Endodermal cell (in vitro differentiated cells): ENCODE measurements around the gene HMCN2. TPM values are rescaled to one million over a fixed set of nuclear protein-coding genes. Genes with fewer than 3 reads are reported as not detected.

ENCODE experiments used
- DNase-seq: peaks from one replicate; pipeline ENCODE4 v3.0.0-alpha.2; 2017
- H3K27ac ChIP-seq: 2 replicates; pipeline ENCODE4 v1.5.1; 2013; ENCODE audit warnings: mild to moderate bottlenecking, low read depth, low read length, moderate library complexity
- H3K27me3 ChIP-seq: 2 replicates; pipeline ENCODE4 v1.6.1; 2013; ENCODE audit warnings: mild to moderate bottlenecking, low read length, moderate library complexity; ENCODE audit not compliant: insufficient read depth, control insufficient read depth, poor library complexity, severe bottlenecking
- H3K36me3 ChIP-seq: 2 replicates; pipeline ENCODE4 v1.7.0; 2013; ENCODE audit warnings: mild to moderate bottlenecking, low read length, moderate library complexity; ENCODE audit not compliant: control insufficient read depth, insufficient read depth
- H3K4me1 ChIP-seq: one replicate; pipeline ENCODE4 v1.7.0; 2013; ENCODE audit warnings: low read length; ENCODE audit not compliant: control insufficient read depth, insufficient read depth
- H3K4me3 ChIP-seq: 2 replicates; pipeline ENCODE4 v1.5.1; 2013; ENCODE audit warnings: mild to moderate bottlenecking, low read length, moderate library complexity
- H3K9ac ChIP-seq: 2 replicates; pipeline ENCODE4 v1.6.1; 2013; ENCODE audit warnings: mild to moderate bottlenecking, low read length, moderate library complexity; ENCODE audit not compliant: poor library complexity, severe bottlenecking; ENCODE audit errors: extremely low read depth
- H3K9me3 ChIP-seq: 2 replicates; pipeline ENCODE4 v1.6.1; 2013; ENCODE audit warnings: mild to moderate bottlenecking, low read length, moderate library complexity; ENCODE audit not compliant: control insufficient read depth
- H3K27ac Mint-ChIP-seq: 2 replicates; pipeline ENCODE4 v1.8.0; 2020; ENCODE audit warnings: mixed read lengths
- H3K27me3 Mint-ChIP-seq: 2 replicates; pipeline ENCODE4 v1.8.0; 2021; ENCODE audit warnings: mild to moderate bottlenecking, mixed read lengths; ENCODE audit not compliant: insufficient read depth
- H3K36me3 Mint-ChIP-seq: 2 replicates; pipeline ENCODE4 v1.8.0; 2020; ENCODE audit warnings: low read depth, mixed read lengths
- H3K4me1 Mint-ChIP-seq: 2 replicates; pipeline ENCODE4 v1.8.0; 2020; ENCODE audit warnings: mixed read lengths
- H3K4me3 Mint-ChIP-seq: 2 replicates; pipeline ENCODE4 v1.8.0; 2020; ENCODE audit warnings: mild to moderate bottlenecking, moderate library complexity, mixed read lengths
- H3K9me3 Mint-ChIP-seq: 2 replicates; pipeline ENCODE4 v1.8.0; 2020; ENCODE audit warnings: mild to moderate bottlenecking, mixed read lengths
- WGBS, 2 experiments: methylation state at CpG; one replicate each; pipeline versions ENCODE4 v1.1.5 to v1.1.7; 2013; ENCODE audit warnings: missing lambda C conversion rate in 2 of 2, mixed read lengths in 1 of 2; ENCODE audit not compliant: insufficient coverage in 1 of 2, insufficient read length in 1 of 2; 5-methylcytosine and 5-hydroxymethylcytosine counted together
- total RNA-seq, 2 donors: library from RNA; stranded (reverse); fragmentation: NEBNext Ultra II Directional in 1 of 2; extraction: Animal tissue kit (Norgen Biotek cat#: 25700) in 1 of 2; gene quantifications; 2 replicates in 1 of 2; 3 replicates in 1 of 2; pipeline ENCODE4 v1.2.1, GENCODE V29; 2021
- TF ChIP-seq, protein P1 (sequence below): fragments of 200-600 bp; sonication (generic); conservative IDR thresholded peaks from 2 replicates; pipeline ENCODE4 v1.5.0; 2021; ENCODE audit warnings: antibody characterized with exemption, mild to moderate bottlenecking

The HMCN2 gene
- total RNA-seq, 2 donors from 2014 or later, result 3.3 to 3.9 TPM

DNA sequence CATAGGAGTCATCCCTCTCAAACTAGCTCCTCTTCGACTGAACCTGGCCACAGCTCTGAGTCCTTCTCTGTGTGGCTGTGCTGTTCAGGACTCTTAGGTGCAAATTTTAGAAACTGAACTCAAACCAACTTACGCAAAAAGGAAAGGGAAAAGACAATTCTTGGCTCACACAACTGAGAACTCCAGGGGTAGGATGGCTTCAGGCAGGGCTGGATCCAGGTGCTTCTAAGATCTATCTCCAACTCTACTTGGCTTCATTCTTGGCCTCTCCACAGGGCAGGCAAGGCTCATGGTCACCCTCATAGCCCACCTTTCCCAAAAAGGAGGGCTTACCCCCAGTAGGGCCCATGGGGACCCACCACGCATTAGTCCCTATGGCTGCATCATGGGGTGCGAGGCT lies 187.3 kb downstream of the HMCN2 start:
- Mint-ChIP-seq H3K36me3 (no peaks in the 10 kb centered on the region), H3K4me1 (no peaks in the 10 kb centered on the region), H3K27ac (no peak overlapping the region), H3K9me3 (no peaks in the 10 kb centered on the region), H3K27me3 (peaks cover 7% of the 10 kb centered on the region), H3K4me3 (no peak overlapping the region)
- Histone ChIP-seq H3K27ac (no peak overlapping the region), H3K27me3 (no peaks in the 10 kb centered on the region), H3K9ac (no peak overlapping the region), H3K36me3 (no peaks in the 10 kb centered on the region), H3K4me1 (peaks cover 6% of the 10 kb centered on the region), H3K4me3 (no peak overlapping the region), H3K9me3 (no peaks in the 10 kb centered on the region)
- TF ChIP-seq, protein P1, sequence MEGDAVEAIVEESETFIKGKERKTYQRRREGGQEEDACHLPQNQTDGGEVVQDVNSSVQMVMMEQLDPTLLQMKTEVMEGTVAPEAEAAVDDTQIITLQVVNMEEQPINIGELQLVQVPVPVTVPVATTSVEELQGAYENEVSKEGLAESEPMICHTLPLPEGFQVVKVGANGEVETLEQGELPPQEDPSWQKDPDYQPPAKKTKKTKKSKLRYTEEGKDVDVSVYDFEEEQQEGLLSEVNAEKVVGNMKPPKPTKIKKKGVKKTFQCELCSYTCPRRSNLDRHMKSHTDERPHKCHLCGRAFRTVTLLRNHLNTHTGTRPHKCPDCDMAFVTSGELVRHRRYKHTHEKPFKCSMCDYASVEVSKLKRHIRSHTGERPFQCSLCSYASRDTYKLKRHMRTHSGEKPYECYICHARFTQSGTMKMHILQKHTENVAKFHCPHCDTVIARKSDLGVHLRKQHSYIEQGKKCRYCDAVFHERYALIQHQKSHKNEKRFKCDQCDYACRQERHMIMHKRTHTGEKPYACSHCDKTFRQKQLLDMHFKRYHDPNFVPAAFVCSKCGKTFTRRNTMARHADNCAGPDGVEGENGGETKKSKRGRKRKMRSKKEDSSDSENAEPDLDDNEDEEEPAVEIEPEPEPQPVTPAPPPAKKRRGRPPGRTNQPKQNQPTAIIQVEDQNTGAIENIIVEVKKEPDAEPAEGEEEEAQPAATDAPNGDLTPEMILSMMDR, result no peak
- 92 to 100% methylated on average over 2 to 4 of the region's 4 CpGs for WGBS, 2 experiments
- DNase-seq, result no peak

DNA sequence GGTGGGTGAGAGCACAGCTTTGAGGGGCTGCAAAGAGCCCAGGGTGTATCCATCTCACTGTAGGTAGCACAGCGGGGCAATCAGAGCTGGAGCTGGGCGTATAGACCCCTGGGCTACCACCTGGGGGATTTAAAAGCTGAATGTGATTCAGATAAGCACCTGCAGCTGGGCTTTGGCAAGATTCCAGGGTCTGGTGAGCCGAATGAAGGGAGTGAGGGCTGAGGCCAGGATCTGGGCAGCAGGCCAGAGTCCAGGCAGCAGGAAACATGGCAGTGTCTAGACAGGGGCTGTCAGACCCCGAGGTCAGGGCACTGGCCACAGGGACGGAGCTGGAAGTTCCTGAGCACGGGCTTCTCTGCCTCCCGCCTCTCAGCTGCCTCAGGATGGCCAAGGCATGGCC lies 187.9 kb downstream of the HMCN2 start:
- H3K27me3 ChIP-seq, result no peaks in the 10 kb centered on the region
- no peak overlapping the region for H3K4me3 Mint-ChIP-seq
- H3K27ac Mint-ChIP-seq, result no peak overlapping the region
- TF ChIP-seq, protein P1, result no peak
- H3K36me3 ChIP-seq, result no peaks in the 10 kb centered on the region
- no peaks in the 10 kb centered on the region for H3K9me3 ChIP-seq
- no peak overlapping the region for H3K4me3 ChIP-seq
- no peaks in the 10 kb centered on the region for H3K9me3 Mint-ChIP-seq
- 89 to 92% methylated on average over 5 to 7 of the region's 7 CpGs for WGBS, 2 experiments
- H3K36me3 Mint-ChIP-seq, result no peaks in the 10 kb centered on the region
- H3K4me1 Mint-ChIP-seq, result no peaks in the 10 kb centered on the region
- peaks cover 7% of the 10 kb centered on the region for H3K27me3 Mint-ChIP-seq
- H3K27ac ChIP-seq, result no peak overlapping the region
- DNase-seq, result no peak
- H3K9ac ChIP-seq, result no peak overlapping the region
- peaks cover 6% of the 10 kb centered on the region for H3K4me1 ChIP-seq

DNA sequence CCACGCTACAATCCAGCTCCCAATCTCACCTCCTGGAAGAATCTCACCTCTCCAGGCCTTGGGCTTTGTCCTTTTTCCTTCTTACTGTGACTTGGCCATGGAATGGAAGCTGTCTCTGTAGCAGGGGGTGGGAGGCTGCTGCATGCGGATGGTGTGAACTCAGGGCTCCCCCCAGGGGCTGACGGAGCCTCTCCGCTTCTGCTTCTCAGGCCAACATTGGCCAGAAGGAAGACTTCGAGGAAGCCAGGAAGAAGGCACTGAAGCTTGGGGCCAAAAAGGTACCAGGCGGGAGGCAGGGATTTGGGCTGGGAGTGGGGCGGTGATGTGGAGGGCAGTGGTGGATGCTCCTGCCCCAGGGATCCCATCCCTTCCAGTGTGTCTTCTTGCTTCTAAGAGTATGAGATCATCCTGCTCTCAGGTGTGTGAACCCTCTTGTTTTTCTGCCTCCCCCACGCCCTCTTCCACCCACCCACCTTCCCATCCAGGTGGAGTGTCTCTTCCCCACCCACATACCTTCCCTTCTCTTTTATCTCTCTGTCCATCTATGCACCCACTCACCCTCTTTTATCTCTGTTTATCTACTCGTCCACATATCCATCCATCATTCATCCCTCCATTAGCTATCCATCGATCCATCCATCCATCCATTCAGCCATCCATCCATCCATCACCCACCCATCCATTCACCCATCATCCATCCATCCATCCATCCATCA lies 188.7 kb downstream of the HMCN2 start:
- TF ChIP-seq, protein P1, result no peak
- no peaks in the 10 kb centered on the region for H3K9me3 Mint-ChIP-seq

More for the DNA sequence above, 188.7 kb downstream of the HMCN2 start:
- Histone ChIP-seq H3K36me3 (no peaks in the 10 kb centered on the region), H3K27me3 (no peaks in the 10 kb centered on the region), H3K9me3 (no peaks in the 10 kb centered on the region), H3K4me3 (no peak overlapping the region), H3K27ac (no peak overlapping the region), H3K4me1 (peaks cover 6% of the 10 kb centered on the region), H3K9ac (no peak overlapping the region)
- DNase-seq, result no peak
- Mint-ChIP-seq H3K36me3 (no peaks in the 10 kb centered on the region), H3K4me3 (no peak overlapping the region), H3K27ac (no peak overlapping the region), H3K27me3 (peaks cover 4% of the 10 kb centered on the region), H3K4me1 (no peaks in the 10 kb centered on the region)
- WGBS, 2 experiments, result 89% methylated on average over 7 to 10 of the region's 10 CpGs
